ENCODE data around the gene ATP2B1.

DNA sequence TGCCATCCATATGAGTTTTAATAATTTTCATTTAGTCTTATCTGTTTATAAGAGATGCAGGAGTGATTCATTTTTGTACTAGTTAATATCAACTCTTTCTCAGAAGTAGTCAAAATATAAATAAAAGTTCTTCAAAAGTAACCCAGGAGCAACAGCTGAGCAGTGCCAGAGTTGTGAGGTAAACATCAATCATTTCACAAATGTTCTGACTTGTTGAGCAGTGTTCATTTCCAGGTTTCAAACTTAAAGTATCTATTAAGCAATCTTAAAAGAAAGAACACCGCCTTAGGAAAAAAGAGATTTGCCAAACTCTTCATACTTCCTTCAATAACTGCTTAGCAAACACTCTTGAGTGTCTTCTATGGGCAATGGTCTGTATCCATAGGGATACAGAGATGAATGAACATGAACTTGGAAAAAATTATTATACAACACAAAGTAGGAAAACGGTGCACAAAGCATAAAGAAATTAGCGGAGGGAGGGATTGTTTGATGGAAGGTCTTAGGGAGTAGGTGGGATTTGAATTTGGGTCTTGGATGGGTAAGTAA lies 140.9 kb downstream of the ATP2B1 start:
- TF ChIP-seq, protein P1, sequence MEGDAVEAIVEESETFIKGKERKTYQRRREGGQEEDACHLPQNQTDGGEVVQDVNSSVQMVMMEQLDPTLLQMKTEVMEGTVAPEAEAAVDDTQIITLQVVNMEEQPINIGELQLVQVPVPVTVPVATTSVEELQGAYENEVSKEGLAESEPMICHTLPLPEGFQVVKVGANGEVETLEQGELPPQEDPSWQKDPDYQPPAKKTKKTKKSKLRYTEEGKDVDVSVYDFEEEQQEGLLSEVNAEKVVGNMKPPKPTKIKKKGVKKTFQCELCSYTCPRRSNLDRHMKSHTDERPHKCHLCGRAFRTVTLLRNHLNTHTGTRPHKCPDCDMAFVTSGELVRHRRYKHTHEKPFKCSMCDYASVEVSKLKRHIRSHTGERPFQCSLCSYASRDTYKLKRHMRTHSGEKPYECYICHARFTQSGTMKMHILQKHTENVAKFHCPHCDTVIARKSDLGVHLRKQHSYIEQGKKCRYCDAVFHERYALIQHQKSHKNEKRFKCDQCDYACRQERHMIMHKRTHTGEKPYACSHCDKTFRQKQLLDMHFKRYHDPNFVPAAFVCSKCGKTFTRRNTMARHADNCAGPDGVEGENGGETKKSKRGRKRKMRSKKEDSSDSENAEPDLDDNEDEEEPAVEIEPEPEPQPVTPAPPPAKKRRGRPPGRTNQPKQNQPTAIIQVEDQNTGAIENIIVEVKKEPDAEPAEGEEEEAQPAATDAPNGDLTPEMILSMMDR (IDR thresholded peaks at IDR 0.05) = no peak
- no peak for TF ChIP-seq POLR2A (IDR thresholded peaks at IDR 0.05)
